ENCODE measurements around the gene HEATR5A.

GRCh38 chr14:31402764-31403439, 17.4 kb downstream of the HEATR5A start:
- TF ChIP-seq CTCF (IDR thresholded peaks at IDR 0.05; ENCODE audit: insufficient read depth, low read length), result no peak
- no peak for TF ChIP-seq REST (IDR thresholded peaks at IDR 0.05; ENCODE audit: insufficient replicate concordance, low read depth)
- no peak for TF ChIP-seq POLR2AphosphoS5 (IDR thresholded peaks at IDR 0.05; ENCODE audit: low read depth)
